DMS114 treated with DMSO at 0.1 percent for 48 hours (cell line): ENCODE results near the gene FUCA1.
A peak's percentile ranks its signal among the peaks of the same experiment; 100 is the strongest.
"Not testable (repeated sequence)": the region's sequence is repeated elsewhere in the genome, so short reads cannot be mapped to it uniquely, and the experiment has no call there.

Experiments
- DNase-seq: peaks from one replicate; lab custom pipeline; 2025; ENCODE audit not compliant: unreplicated experiment; lab: John Stamatoyannopoulos, UW

Gene FUCA1

DNA sequence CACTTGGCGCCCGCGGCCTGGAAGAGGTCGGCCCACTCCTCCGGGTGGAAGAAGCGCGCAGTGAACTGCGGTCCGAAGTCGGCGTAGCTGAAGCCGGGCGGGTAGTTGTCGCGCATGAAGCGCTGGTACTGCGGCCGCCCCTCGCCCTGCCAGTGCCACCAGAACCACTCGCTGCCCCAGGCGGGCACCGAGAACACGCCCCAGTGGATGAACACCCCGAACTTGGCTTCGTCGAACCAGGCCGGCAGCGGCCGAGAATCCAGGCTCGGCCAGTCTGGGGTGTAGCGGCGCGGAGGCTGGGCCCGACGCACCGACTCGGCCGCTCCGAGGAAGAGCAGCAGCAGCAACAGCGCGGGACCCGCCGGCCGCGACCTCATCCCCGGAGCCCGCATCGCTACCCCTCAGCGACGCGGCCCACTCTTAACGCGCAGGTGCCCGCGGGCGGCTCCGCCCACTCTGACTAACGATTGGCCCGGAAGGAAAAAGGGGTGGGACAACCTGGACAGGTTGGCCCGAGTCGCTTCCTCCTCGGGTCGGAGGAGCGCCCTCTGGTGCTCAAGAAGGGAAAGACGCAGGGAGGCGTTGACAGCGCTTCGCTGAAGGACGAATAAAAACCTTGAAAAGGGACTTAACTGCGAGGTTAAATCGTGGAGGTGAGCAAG, at the start of gene FUCA1:
Gene FUCA1, minus strand, starts transcription at position 396 of the 662 bp plus-strand sequence. Its CDS starts 4 bp downstream, at position 392.
- DNase-seq, result peak; percentile 88

DNA sequence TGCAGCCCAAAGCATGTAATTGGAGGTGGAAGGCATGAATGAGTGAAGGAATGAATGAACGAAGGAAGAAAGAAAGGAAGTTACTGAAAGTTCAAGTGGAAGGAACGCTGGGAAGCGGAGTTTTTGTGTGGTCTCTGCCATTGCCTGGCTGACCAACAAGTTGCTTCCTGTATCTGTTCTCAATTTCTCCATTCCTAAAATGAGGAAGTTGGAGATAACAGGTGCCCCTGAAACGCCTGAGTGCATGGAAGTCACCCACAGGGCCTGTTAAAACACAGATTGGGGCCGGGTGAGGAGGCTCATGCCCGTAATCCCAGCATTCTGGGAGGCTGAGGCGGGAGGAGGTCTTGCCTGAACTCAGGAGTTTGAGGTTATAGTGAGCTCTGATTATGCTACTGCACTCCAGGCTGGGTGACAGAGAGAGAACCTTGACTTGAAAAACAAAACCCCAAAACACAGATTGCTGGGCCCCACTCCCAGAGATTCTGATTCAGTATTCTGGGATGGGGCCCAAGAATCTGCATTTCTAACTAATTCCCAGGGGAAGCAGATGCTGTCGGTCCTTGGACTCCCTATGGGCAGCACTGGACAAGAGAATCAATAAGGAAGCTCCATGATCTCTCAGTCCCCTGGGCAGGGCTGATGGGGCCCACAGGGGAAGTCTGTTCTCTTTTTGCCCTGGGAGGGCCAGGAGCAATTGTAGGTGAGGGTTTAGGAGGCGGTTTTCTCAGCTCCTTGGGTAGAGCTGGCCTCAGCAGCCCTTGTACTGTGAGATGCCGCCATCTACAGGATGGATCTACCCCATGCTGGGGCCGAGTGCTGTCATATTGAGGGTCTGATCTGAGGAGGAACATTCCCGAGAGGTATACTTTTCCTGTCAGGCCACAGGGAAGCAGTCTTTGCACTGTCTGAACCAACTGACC, 48.4 kb upstream of the FUCA1 start:
- peak; percentile 57 for DNase-seq

GRCh38 chr1:23915466-23915865, 47.4 kb upstream of the FUCA1 start:
- no peak for DNase-seq

- no peak for DNase-seq
Observed at GRCh38 chr1:23914921-23915320, 46.8 kb upstream of the FUCA1 start.

DNA sequence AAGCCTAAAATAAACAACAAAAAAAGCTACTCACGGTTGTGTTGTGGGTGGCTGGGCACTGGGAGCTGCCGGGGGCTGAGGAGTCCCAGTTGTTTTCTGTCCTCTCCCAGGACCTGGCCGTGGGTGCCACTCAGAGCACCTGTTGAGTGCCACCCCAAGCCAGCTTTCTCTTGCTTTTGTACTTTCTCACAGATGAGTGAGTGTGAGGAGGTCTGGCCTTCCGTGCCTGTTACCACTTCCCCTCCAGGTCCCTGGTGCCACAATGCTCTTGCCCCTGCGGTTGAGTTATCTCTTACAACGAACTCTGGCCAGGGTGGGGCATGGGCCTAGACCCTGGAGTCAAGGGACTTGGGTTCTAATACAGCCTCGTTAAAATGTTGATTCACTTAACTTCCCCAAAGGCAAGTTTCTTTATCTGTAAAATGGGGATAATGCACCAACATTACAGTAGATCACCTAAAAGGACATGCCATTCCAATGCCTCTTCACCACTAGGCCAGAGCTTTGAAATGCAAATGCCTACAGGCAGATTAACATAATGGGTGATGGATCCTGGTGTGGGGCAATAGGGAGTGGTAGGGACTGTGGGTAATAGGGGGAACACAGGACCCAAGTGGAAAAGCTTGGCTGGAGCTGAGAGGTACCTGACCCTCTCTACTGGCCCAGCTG, 45.3 kb upstream of the FUCA1 start, which contains the start of gene CNR2:
Gene CNR2, minus strand, starts transcription at position 151 of the 669 bp plus-strand sequence. CDS start 37,745 bp downstream, outside the sequence.
- DNase-seq, result no peak

GRCh38 chr1:23911921-23912320, 43.8 kb upstream of the FUCA1 start:
- DNase-seq, result no peak

- no peak for DNase-seq
Observed at GRCh38 chr1:23910553-23911246, 42.6 kb upstream of the FUCA1 start.

DNA sequence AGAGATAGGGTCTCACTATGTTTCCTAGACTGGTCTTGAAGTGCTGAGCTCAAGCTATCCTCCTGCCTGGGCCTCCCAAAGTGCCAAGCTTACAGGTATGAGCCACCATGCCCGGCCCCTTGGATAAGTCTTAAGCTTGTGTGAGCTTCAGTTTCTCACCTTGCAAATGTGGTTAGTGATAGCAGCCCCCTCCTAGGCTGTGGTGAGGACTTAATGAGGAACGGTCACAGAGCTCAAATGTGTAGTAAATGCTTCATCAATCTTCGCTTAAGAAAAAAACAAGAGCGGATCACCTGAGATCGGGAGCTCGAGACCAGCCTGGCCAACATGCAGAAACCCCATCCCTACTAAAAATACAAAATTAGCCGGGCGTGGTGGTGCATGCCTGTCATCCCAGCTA, 42.1 kb upstream of the FUCA1 start:
- no peak for DNase-seq

GRCh38 chr1:23909412-23909811, 41.3 kb upstream of the FUCA1 start:
- DNase-seq, result no peak

GRCh38 chr1:23908453-23909341, 40.6 kb upstream of the FUCA1 start:
- DNase-seq, result no peak

DNA sequence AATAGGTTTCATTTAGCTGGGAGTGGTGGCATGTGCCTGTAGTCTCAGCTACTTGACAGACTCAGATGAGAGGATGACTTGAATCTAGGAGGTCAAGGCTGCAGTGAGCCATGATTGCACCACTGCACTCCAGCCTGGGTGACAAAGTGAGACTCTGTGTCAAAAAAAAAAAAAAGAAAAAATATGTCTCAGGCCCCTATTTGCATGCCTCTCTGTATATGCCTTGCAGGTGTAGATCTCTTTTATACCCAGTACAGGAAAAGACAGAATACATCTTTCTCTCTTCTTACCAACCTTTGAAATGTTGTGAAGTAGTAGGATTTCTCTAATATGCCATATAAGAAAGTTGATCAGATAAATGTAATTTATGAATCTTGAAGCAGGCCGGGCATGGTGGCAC, 38.6 kb upstream of the FUCA1 start:
- no peak for DNase-seq

DNA sequence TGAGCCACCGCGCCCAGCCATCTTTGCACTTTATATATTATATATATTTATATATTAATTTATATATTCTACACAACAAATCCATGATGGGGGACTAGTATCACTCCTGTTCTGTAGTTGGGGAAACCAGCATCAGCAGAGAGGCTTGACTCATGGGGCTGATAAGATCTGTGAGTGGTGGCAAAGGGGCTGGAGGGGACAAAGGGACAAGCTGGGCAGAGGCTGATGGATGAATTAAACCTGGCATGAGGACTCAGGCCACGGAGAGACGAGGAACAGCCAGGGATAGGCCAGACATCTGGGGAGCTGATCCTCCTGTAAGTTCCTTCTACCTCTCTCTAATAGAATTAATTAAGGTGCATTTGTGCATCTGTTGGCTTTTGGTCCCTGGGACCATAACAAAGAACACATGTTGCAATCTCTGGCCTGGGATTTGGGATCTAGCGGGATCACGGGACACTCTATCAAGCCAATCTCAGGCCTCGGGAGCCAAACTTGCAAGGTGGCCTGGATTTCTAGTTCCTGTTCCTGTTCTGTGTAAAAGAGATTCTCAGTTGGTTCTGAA, 37.5 kb upstream of the FUCA1 start:
- no peak for DNase-seq

GRCh38 chr1:23904748-23905357, 36.8 kb upstream of the FUCA1 start:
- DNase-seq, result no peak

GRCh38 chr1:23903754-23904153, 35.7 kb upstream of the FUCA1 start:
- no peak for DNase-seq

DNA sequence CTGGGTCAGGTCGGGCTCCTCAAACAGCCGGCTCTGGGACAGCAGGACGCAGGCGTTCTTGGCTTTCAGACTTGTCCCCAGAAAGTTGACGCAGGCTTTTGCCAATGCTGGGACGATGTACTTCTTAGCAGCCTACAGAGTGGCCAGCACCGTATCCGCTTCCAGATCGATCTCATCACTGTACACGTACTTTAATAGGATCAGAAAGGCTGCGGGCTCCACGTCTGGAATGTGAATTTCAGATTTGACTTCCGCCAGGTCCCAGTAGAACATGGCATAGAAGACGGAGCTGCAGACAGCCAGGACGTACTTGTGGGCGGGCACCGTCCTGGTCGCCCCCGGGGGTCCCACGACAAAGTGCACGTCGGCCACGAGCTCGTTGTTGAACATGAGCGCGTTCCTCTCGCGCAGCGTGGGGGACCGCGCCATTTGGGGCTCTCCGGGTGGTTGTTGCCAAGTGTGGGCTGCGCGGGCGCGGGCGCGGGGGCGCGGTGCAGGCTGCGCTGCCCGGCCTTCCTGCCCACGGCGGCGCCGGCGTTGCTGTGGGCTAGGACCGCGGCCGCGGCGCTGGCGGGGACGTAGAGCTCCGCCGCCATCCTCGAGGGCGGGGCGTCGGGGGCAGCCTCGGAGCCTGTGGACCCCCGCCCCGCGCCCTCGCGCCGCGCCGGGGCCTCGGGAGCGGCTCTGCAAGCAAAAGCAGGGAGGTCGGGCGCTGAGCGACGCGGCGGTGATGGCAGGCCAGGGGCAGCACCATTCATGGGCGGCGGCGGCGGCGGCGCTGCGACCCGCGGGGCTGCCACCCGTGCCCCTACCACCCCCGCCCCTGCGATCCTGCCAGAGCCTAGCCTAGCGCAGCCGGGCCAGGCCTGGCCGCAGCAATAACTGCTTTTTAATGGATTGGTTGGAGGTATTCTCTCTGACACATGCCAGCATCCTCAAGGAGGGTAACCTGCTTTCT, 34.5 kb upstream of the FUCA1 start:
- no peak for DNase-seq

DNA sequence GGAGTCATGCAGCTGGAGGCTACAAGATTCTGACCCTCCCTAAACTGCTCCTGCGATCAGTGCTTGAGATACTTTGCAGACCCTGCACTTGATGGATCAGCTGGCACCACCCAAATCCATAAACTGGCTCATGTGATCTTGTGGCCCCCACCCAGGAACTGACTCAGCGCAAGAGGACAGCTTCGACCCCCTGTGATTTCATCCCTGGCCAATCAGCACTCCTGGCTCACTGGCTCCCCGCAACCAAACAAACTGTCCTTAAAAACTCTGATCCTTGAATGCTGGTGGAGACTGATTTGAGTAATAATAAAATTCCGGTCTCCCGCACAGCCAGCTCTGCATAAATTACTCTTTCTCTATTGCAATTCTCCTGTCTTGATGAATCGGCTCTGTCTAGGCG, 31.9 kb upstream of the FUCA1 start:
- not testable (repeated sequence) for DNase-seq

GRCh38 chr1:23899070-23899469, 31.0 kb upstream of the FUCA1 start:
- no peak for DNase-seq

DNA sequence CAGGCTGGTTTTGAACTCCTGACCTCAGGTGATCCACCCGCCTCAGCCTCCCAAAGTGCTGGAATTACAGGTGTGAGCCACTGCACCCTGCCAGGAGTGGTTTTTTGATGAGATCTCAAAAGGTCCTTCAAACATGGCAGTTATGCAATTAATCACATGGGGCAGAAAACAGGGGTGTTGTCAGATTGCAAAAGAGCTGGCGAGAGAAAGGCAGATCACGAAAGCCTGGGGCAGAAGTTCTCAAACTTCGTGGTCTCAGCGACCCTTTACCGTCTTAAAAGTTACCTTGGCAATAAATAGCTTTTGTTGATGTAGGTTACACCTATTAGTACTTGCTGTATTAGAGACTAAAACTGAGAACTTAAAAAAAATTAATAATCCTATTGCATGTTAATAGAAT, 29.0 kb upstream of the FUCA1 start:
- no peak for DNase-seq
